ENCODE results near the gene ZNF76.
"Not testable (repeated sequence)": the region's sequence is repeated elsewhere in the genome, so short reads cannot be mapped to it uniquely, and the experiment has no call there.

The ZNF76 gene

GRCh38 chr6:35328108-35328723 is 68.7 kb downstream of the ZNF76 start:
- DNase-seq (ENCODE audit: low spot score): no peak

- DNase-seq (ENCODE audit: low spot score): not testable (repeated sequence)
These were observed 69.4 kb downstream of the ZNF76 start for GRCh38 chr6:35328965-35329364.

- DNase-seq (ENCODE audit: low spot score): no peak
These were observed 71.1 kb downstream of the ZNF76 start for GRCh38 chr6:35330541-35331119.

GRCh38 chr6:35332074-35332887 is 72.7 kb downstream of the ZNF76 start:
- peak; percentile 52 for DNase-seq (ENCODE audit: low spot score)

- DNase-seq (ENCODE audit: low spot score): peak; percentile 35
These were observed 82.0 kb downstream of the ZNF76 start for GRCh38 chr6:35341557-35341956.

- peak; percentile 94 for DNase-seq (ENCODE audit: low spot score)
These were observed 82.9 kb downstream of the ZNF76 start, which contains the start of gene PPARD for GRCh38 chr6:35342258-35343091. TSS of gene PPARD (plus strand) at chr6:35342558. CDS start at chr6:35411088, 68,530 bp downstream.

- DNase-seq (ENCODE audit: low spot score): no peak
These were observed 83.7 kb downstream of the ZNF76 start for GRCh38 chr6:35343092-35343834.

GRCh38 chr6:35343835-35344550 is 84.5 kb downstream of the ZNF76 start:
- peak; percentile 56 for DNase-seq (ENCODE audit: low spot score)

Measured in SK-N-DZ (cell line).